WERI-Rb-1 (cell line): ENCODE measurements around the gene RNF125.
A peak's percentile ranks its signal among the peaks of the same experiment; 100 is the strongest.

ENCODE experiments used
- DNase-seq: peaks from one replicate; pipeline ENCODE4 v3.0.0-alpha.2; 2020
- H3K27ac ChIP-seq: fragments of 250-450 bp; sonication (Bioruptor Pico); 2 replicates; pipeline ENCODE4 v1.5.1; 2020; ENCODE audit warnings: mild to moderate bottlenecking, moderate library complexity
- H3K27me3 ChIP-seq: fragments of 250-450 bp; sonication (Bioruptor Pico); 2 replicates; pipeline ENCODE4 v1.5.1; 2021; ENCODE audit warnings: mild to moderate bottlenecking, low read depth, moderate library complexity; ENCODE audit not compliant: insufficient read depth, severe bottlenecking
- H3K36me3 ChIP-seq: fragments of 250-450 bp; sonication (Bioruptor Pico); 2 replicates; pipeline ENCODE4 v1.5.1; 2020; ENCODE audit warnings: mild to moderate bottlenecking, moderate library complexity
- H3K4me3 ChIP-seq: 2 replicates; pipeline ENCODE4 v1.5.1; 2011; ENCODE audit warnings: low read depth, mild to moderate bottlenecking, control low read depth, low read length
- H3K9me3 ChIP-seq: fragments of 250-450 bp; sonication (Bioruptor Pico); 2 replicates; pipeline ENCODE4 v1.5.1; 2021; ENCODE audit warnings: mild to moderate bottlenecking, moderate library complexity; ENCODE audit not compliant: severe bottlenecking
- TF ChIP-seq, protein P1 (sequence below): IDR thresholded peaks from 2 replicates; pipeline ENCODE4 v1.5.1; 2011; ENCODE audit warnings: low read depth, mild to moderate bottlenecking, control low read depth, inconsistent platforms, low read length

The RNF125 gene

DNA sequence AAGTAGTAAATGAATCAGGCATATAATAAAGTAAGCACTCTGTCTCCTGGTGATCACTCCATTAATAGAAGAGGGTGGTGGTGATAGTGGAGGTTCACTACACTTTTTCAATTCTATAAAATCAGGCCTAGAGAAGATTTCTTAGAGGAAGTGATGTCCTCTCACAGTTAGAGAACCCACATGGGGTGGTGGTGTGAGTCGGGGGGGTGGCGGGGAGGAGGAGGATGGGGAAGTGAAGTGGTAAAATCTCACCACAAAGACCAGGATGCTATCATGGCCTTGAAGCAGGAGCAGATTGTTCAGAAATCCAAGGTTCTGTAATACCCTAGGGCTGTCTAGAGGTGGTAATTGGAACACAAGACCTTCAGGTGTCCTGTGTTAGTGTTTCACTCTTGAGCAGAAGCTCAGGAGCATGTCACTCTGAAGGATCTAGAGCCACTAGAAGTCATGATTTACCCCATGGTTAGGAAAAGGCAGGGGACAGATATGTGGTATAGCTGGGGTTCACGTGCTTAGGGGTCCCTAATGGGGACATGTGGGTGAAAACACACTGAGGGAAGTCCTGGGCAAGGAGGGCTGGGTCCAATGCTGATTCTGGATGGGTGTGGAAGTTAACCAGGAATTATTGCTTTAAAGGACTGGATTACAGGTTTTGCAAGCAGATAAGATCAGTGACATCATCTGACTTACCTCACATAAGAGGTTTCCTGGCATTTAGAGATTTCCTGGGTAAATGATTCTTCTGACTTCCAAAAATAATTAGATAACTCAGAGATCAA, 31.0 kb downstream of the RNF125 start:
- H3K9me3 ChIP-seq, result no peaks in the 10 kb centered on the region
- TF ChIP-seq, protein P1, sequence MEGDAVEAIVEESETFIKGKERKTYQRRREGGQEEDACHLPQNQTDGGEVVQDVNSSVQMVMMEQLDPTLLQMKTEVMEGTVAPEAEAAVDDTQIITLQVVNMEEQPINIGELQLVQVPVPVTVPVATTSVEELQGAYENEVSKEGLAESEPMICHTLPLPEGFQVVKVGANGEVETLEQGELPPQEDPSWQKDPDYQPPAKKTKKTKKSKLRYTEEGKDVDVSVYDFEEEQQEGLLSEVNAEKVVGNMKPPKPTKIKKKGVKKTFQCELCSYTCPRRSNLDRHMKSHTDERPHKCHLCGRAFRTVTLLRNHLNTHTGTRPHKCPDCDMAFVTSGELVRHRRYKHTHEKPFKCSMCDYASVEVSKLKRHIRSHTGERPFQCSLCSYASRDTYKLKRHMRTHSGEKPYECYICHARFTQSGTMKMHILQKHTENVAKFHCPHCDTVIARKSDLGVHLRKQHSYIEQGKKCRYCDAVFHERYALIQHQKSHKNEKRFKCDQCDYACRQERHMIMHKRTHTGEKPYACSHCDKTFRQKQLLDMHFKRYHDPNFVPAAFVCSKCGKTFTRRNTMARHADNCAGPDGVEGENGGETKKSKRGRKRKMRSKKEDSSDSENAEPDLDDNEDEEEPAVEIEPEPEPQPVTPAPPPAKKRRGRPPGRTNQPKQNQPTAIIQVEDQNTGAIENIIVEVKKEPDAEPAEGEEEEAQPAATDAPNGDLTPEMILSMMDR, result no peak
- DNase-seq, result no peak
- H3K27ac ChIP-seq, result no peak overlapping the region
- H3K27me3 ChIP-seq, result no peaks in the 10 kb centered on the region
- H3K36me3 ChIP-seq, result no peaks in the 10 kb centered on the region
- H3K4me3 ChIP-seq, result no peak overlapping the region

DNA sequence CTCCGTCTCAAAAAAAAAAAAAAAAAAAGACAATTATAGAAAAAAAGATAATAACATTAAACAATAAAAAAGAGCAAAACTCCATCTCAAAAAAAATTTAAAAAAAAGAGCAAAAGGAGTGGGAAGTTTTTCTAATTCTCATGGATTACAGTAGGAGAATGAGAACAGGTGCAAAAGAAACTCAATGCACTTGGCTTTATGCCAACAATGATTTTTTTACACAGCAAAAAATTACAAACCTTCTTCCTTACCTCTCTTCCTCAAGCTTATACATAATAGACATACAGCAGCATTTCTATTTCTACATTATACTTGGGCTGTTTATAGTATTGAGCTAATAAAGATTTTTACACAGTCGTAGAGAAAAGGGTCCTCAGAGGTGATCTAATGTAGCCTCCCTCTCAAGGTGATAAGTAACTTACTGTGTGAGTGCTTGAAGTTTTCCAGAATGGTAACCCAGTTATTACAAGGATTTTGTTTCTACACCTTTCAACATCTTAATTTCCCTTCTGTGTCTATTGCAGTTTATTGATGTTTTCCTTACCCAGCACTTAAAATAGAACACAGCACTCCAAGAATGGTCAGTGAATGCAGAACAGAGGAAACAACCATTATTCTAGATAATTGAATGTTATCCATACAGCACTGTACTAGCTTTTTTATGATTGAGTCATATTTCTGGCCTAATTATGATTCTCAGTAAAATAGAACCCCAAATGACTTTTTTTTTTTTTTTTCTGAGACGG, 38.2 kb downstream of the RNF125 start:
- H3K36me3 ChIP-seq, result no peaks in the 10 kb centered on the region
- H3K9me3 ChIP-seq, result no peaks in the 10 kb centered on the region
- no peaks in the 10 kb centered on the region for H3K27me3 ChIP-seq
- TF ChIP-seq, protein P1, result no peak
- DNase-seq, result no peak
- H3K27ac ChIP-seq, result no peak overlapping the region
- no peak overlapping the region for H3K4me3 ChIP-seq

DNA sequence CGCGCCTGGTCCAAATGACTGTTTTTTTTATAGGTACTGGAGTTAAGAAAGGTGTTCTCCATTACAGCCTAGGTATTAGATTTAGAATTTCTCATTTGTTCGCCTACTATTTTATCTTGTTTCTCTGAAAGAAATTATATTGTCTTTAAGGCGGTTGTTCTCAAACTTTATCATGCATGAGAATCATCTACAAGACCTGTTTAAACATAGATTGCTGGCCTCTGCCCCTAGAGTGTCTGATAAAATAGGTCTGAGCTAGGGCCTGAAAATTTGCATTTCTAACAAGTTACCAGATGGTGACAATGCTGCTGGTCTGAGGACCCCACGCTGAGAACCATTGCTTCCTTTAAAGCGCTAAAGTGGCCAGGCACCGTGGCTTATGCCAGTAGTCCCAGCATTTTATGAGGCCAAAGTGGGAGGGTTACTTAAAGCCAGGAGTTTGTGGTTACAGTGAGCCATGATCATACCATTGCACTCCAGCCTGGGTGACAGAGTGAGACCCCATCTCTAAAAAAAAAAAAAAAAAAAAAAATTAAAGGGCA, 39.1 kb downstream of the RNF125 start:
- DNase-seq, result no peak
- no peaks in the 10 kb centered on the region for H3K9me3 ChIP-seq
- no peak overlapping the region for H3K27ac ChIP-seq
- TF ChIP-seq, protein P1, result no peak
- H3K27me3 ChIP-seq, result no peaks in the 10 kb centered on the region
- no peaks in the 10 kb centered on the region for H3K36me3 ChIP-seq
- no peak overlapping the region for H3K4me3 ChIP-seq

DNA sequence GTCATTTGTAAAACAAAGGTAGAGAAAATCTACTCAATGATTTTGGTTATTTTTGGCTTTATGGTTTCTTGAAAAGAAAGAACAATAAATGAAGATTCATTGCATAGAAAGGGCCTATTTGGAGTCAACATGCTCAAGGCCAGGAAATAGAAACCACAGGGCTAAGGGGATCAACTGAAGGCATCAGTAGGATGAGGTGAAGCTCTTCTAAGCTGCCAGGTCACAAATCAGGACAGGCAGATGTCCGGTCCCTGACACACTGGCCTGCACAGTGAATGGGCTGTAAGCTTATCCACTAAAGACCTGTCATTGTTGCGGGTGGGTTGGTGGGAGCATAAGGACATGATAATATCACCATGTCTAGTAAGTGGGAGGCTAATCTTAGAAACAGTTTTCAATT, 41.4 kb downstream of the RNF125 start:
- H3K9me3 ChIP-seq, result no peaks in the 10 kb centered on the region
- no peak overlapping the region for H3K27ac ChIP-seq
- H3K27me3 ChIP-seq, result no peaks in the 10 kb centered on the region
- TF ChIP-seq, protein P1, result no peak
- H3K4me3 ChIP-seq, result no peak overlapping the region
- DNase-seq, result peak; percentile 69
- no peaks in the 10 kb centered on the region for H3K36me3 ChIP-seq

DNA sequence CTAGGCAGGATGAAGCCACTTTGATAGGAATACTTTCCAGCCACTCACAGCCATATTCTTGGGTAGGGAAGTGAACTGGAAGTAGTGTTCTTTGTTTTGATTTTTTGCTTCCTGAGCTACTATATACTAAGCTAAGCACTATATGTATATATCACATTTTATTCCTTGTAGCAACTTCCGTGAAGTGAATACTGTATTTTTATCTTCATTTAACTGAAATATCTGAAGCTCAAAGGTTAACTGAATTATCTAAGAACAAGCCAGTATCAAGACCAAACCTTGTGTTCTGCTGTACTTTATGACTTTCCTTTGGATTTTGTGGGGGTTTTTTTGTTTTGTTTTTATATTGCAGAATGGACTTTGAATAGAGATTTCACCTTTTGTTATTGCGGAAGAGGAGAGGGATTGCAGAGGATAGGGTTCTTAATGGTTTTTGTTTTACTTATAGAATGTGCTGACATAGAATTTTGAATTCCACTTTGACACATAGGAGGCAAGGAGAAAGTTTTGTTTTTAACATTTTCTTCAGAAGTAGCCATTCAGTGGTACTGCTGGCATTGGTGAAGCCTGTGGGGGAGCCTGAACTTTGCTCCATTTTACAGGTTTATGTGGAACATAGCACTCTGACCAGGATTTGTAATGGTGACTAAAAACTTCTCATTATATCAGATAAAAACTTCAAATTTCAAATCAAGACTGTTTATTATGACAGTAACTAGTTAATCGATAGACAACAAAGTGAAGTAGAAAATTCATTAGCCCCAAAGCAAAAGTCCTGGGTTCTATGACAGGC, 48.9 kb downstream of the RNF125 start:
- no peak for DNase-seq
- no peaks in the 10 kb centered on the region for H3K36me3 ChIP-seq
- TF ChIP-seq, protein P1, result no peak
- no peak overlapping the region for H3K27ac ChIP-seq
- no peaks in the 10 kb centered on the region for H3K9me3 ChIP-seq
- no peak overlapping the region for H3K4me3 ChIP-seq
- H3K27me3 ChIP-seq, result no peaks in the 10 kb centered on the region
